ENCODE data around the gene CIB4. TPM values are rescaled to one million over a fixed set of nuclear protein-coding genes. Genes with fewer than 3 reads are reported as not detected.

CIB4 gene
- total RNA-seq, 4 donors from 2014 or later = 1.1 TPM; not detected in 3

GRCh38 chr2:26590508-26590907 is 50.7 kb downstream of the CIB4 start:
- TF ChIP-seq CTCF (IDR thresholded peaks at IDR 0.05; ENCODE audit: low read depth) = no peak

- no peak for TF ChIP-seq CTCF (IDR thresholded peaks at IDR 0.05; ENCODE audit: low read depth)
These were observed 52.6 kb downstream of the CIB4 start for GRCh38 chr2:26588576-26588975.

GRCh38 chr2:26587994-26588393 is 53.2 kb downstream of the CIB4 start:
- no peak for TF ChIP-seq CTCF (IDR thresholded peaks at IDR 0.05; ENCODE audit: low read depth)

- TF ChIP-seq CTCF (IDR thresholded peaks at IDR 0.05; ENCODE audit: low read depth) = no peak
These were observed 55.2 kb downstream of the CIB4 start for GRCh38 chr2:26585966-26586365.

DNA sequence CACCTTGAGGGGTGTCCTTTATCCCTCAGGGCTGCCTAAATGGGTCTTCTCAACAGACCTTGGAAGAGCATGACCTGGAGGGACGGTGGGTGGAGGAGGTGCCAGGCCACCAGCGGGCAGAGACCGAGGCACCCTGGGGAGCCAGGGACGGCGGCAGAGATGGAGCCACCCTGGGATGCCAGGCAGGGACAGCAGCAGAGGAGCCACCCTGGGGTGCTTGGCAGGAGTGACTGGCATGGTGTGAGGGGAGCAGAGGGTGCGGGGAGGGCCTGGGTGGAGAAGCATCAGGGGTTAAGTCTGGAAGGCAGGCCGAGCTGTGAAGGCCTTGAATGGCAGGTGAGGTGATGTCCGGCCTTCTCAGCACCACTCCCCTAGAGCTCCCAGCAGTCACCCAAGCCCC is 56.1 kb downstream of the CIB4 start:
- no peak for TF ChIP-seq CTCF (IDR thresholded peaks at IDR 0.05; ENCODE audit: low read depth)

- TF ChIP-seq CTCF (IDR thresholded peaks at IDR 0.05; ENCODE audit: low read depth) = no peak
These were observed 56.5 kb downstream of the CIB4 start for GRCh38 chr2:26584656-26585055.

- no peak for TF ChIP-seq CTCF (IDR thresholded peaks at IDR 0.05; ENCODE audit: low read depth)
These were observed 57.0 kb downstream of the CIB4 start for GRCh38 chr2:26584191-26584590.
